HCT116 (cell line): ENCODE results near the gene PUM1.

ENCODE experiments used
- CEBPB ChIP-seq: IDR thresholded peaks from 2 replicates; pipeline ENCODE4 v1.6.1; 2012; ENCODE audit warnings: low read depth
- CTCF ChIP-seq, 3 experiments: fragments of 200-600 bp in 1 of 3; sonication (generic) in 1 of 3; IDR thresholded peaks in 2 of 3; conservative IDR thresholded peaks in 1 of 3; 2 replicates each; pipeline ENCODE4 v1.5.1; 2012 to 2017; ENCODE audit warnings: low read depth in 2 of 3, low read length in 2 of 3, antibody characterized with exemption in 1 of 3, borderline replicate concordance in 1 of 3, control low read depth in 1 of 3, mild to moderate bottlenecking in 1 of 3, mixed read lengths in 1 of 3, mixed run types in 1 of 3, moderate library complexity in 1 of 3; ENCODE audit not compliant: insufficient read depth in 1 of 3
- ELF1 ChIP-seq: IDR thresholded peaks from 2 replicates; pipeline ENCODE4 v1.6.1; 2012; ENCODE audit warnings: low read depth, borderline replicate concordance
- POLR2A ChIP-seq: IDR thresholded peaks from 2 replicates; pipeline ENCODE4 v1.7.0; 2011; ENCODE audit warnings: borderline replicate concordance; ENCODE audit not compliant: insufficient read depth, insufficient read length; ENCODE audit errors: extremely low read depth
- SIN3A ChIP-seq: IDR thresholded peaks from 2 replicates; pipeline ENCODE4 v1.6.1; 2012; ENCODE audit warnings: low read depth

GRCh38 chr1:30900931-30901560, 164.5 kb downstream of the PUM1 start:
- no peak for TF ChIP-seq POLR2A
- TF ChIP-seq CTCF (IDR thresholded peaks at IDR 0.05 in 2 of 3, conservative IDR thresholded peaks at IDR 0.05 in 1 of 3; ENCODE audit: borderline replicate concordance in 1 of 3, insufficient read depth in 1 of 3, low read depth in 2 of 3, low read length in 2 of 3), result no peak
- TF ChIP-seq ELF1, result no peak
- no peak for TF ChIP-seq CEBPB
- TF ChIP-seq SIN3A, result no peak
